HEK293T (cell line): ENCODE data around the gene DYNC1I1.
A peak's percentile ranks its signal among the peaks of the same experiment; 100 is the strongest.

Experiments
- CTCF ChIA-PET: fragments of 350-600 bp; formaldehyde crosslinking; extraction: SDS; loops from one replicate; lab custom pipeline; 2021; ENCODE audit warnings: antibody characterized with exemption, inconsistent platforms; lab: Yijun Ruan, JAX
- POLR2A ChIA-PET: fragments of 350-600 bp; formaldehyde crosslinking; extraction: SDS; loops from one replicate; lab custom pipeline; 2020; ENCODE audit warnings: antibody characterized with exemption, inconsistent platforms; lab: Yijun Ruan, JAX
- DNase-seq: peaks from one replicate; pipeline ENCODE4 v3.0.0; 2012; ENCODE audit warnings: mixed read lengths; ENCODE audit errors: extremely low spot score
- ARNT ChIP-seq: fragments of 450-650 bp; IDR thresholded peaks from 2 replicates; pipeline ENCODE4 v1.6.1; 2017; ENCODE audit warnings: mild to moderate bottlenecking
- BHLHE40 ChIP-seq: fragments of 450-650 bp; IDR thresholded peaks from 2 replicates; pipeline ENCODE4 v1.6.1; 2016; ENCODE audit warnings: mild to moderate bottlenecking, moderate library complexity, borderline replicate concordance
- CTBP1 ChIP-seq: fragments of 450-650 bp; IDR thresholded peaks from 2 replicates; pipeline ENCODE4 v1.6.1; 2016; ENCODE audit warnings: borderline replicate concordance
- ELF4 ChIP-seq: fragments of 450-650 bp; IDR thresholded peaks from 2 replicates; pipeline ENCODE4 v1.6.1; 2017; ENCODE audit warnings: antibody characterized with exemption
- FOXA1 ChIP-seq: fragments of 450-650 bp; IDR thresholded peaks from 2 replicates; pipeline ENCODE4 v1.6.1; 2016; ENCODE audit warnings: mild to moderate bottlenecking
- FOXK2 ChIP-seq: fragments of 450-650 bp; IDR thresholded peaks from 2 replicates; pipeline ENCODE4 v1.6.1; 2016; ENCODE audit warnings: mild to moderate bottlenecking
- FOXM1 ChIP-seq: fragments of 450-650 bp; IDR thresholded peaks from 2 replicates; pipeline ENCODE4 v1.6.1; 2017; ENCODE audit warnings: mild to moderate bottlenecking, borderline replicate concordance
- HDGF ChIP-seq: fragments of 450-650 bp; IDR thresholded peaks from 2 replicates; pipeline ENCODE4 v1.6.1; 2017; ENCODE audit warnings: antibody characterized with exemption, borderline replicate concordance
- L3MBTL2 ChIP-seq: fragments of 450-650 bp; conservative IDR thresholded peaks from 2 replicates; pipeline ENCODE4 v1.6.1; 2016; ENCODE audit warnings: mild to moderate bottlenecking
- LEF1 ChIP-seq: fragments of 450-650 bp; IDR thresholded peaks from 2 replicates; pipeline ENCODE4 v1.6.1; 2017; ENCODE audit warnings: mild to moderate bottlenecking, borderline replicate concordance
- NFRKB ChIP-seq: fragments of 450-650 bp; IDR thresholded peaks from 2 replicates; pipeline ENCODE4 v1.6.1; 2016; ENCODE audit warnings: mild to moderate bottlenecking, moderate library complexity
- PKNOX1 ChIP-seq: fragments of 450-650 bp; IDR thresholded peaks from 2 replicates; pipeline ENCODE4 v1.6.1; 2016
- SP1 ChIP-seq: fragments of 450-650 bp; IDR thresholded peaks from 2 replicates; pipeline ENCODE4 v1.6.1; 2017
- SUZ12 ChIP-seq: fragments of 450-650 bp; IDR thresholded peaks from 2 replicates; pipeline ENCODE4 v1.6.1; 2016; ENCODE audit warnings: mild to moderate bottlenecking
- TARDBP ChIP-seq: fragments of 450-650 bp; IDR thresholded peaks from 2 replicates; pipeline ENCODE4 v1.6.1; 2016
- ZNF384 ChIP-seq: fragments of 450-650 bp; IDR thresholded peaks from 2 replicates; pipeline ENCODE4 v1.6.1; 2016

DYNC1I1 gene

GRCh38 chr7:95916573-95917297 lies 144.4 kb downstream of the DYNC1I1 start:
- POLR2A ChIA-PET, result no interaction called here

GRCh38 chr7:95917634-95918033 lies 145.3 kb downstream of the DYNC1I1 start:
- ChIA-PET POLR2A (no interaction called here), CTCF (interaction anchor here (1.1 to 4.8 kb wide), 2 partner anchors 8 to 1110 kb away, joined by 4 to 15 read pairs; no protein-coding TSS in a partner anchor)
- no peak for DNase-seq
- TF ChIP-seq SUZ12 (no peak), FOXK2 (no peak), TARDBP (no peak), SP1 (no peak), ELF4 (no peak), NFRKB (no peak), L3MBTL2 (no peak), FOXM1 (no peak), ARNT (no peak), ZNF384 (no peak), LEF1 (no peak), CTBP1 (no peak), FOXA1 (no peak), HDGF (no peak)

More at GRCh38 chr7:95916573-95917297, 144.4 kb downstream of the DYNC1I1 start:
- peak; percentile 61 for DNase-seq
- TF ChIP-seq ZNF384 (no peak), LEF1 (no peak), HDGF (no peak), SUZ12 (no peak), ELF4 (no peak), L3MBTL2 (no peak), ARNT (no peak), NFRKB (no peak), PKNOX1 (no peak), FOXM1 (no peak), FOXA1 (no peak), SP1 (no peak), TARDBP (no peak), CTBP1 (no peak)
- CTCF ChIA-PET, result interaction anchor here (0.6 to 4.8 kb wide), 8 partner anchors 8 to 1111 kb away, joined by 3 to 15 read pairs (median 3); no protein-coding TSS in a partner anchor

- CTCF ChIA-PET, result interaction anchor here (1.0 kb wide), 1 partner anchor 35 kb away, joined by 3 read pairs; no protein-coding TSS in a partner anchor
- DNase-seq, result no peak
- POLR2A ChIA-PET, result no interaction called here
Measured at GRCh38 chr7:95919556-95919955, 147.2 kb downstream of the DYNC1I1 start.

GRCh38 chr7:95921543-95921942 lies 149.2 kb downstream of the DYNC1I1 start:
- ChIA-PET CTCF (no interaction called here), POLR2A (no interaction called here)

More at GRCh38 chr7:95919556-95919955, 147.2 kb downstream of the DYNC1I1 start:
- TF ChIP-seq SUZ12 (no peak), ARNT (no peak), ELF4 (no peak), L3MBTL2 (no peak), ZNF384 (no peak), PKNOX1 (no peak), NFRKB (no peak), FOXM1 (no peak), TARDBP (no peak), FOXA1 (no peak), HDGF (no peak), FOXK2 (no peak), BHLHE40 (no peak), CTBP1 (no peak), SP1 (no peak)

DNA sequence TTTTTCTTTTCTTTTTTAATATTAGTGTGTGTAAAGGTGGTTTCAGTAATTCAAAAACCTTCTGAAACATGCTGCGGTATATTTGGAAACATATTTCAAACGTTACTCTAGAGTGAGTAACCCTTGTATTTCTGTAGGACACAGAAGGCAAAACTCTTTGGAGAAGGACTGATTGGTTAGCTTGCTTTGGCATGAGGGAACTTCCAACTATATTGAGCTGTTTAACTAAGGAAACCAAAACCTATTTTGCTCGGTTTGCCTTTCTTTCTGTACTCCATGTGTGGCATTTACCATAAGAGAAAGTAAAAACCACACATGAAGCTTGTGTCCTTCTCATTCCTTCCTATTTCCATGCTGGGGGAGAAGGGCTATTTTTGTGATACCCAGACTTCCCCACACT lies 149.8 kb downstream of the DYNC1I1 start:
- ChIA-PET POLR2A (no interaction called here), CTCF (no interaction called here)
- no peak for DNase-seq
- no peak for TF ChIP-seq BHLHE40
- no peak for TF ChIP-seq CTBP1
- no peak for TF ChIP-seq ZNF384
- no peak for TF ChIP-seq FOXM1
- no peak for TF ChIP-seq SP1
- TF ChIP-seq TARDBP, result no peak
- no peak for TF ChIP-seq L3MBTL2
- TF ChIP-seq ELF4, result no peak
- TF ChIP-seq LEF1, result no peak
- no peak for TF ChIP-seq HDGF
- no peak for TF ChIP-seq FOXK2
- TF ChIP-seq ARNT, result no peak
- no peak for TF ChIP-seq NFRKB
- no peak for TF ChIP-seq SUZ12

More at GRCh38 chr7:95921543-95921942, 149.2 kb downstream of the DYNC1I1 start:
- no peak for DNase-seq
- TF ChIP-seq PKNOX1, result no peak
- no peak for TF ChIP-seq HDGF
- no peak for TF ChIP-seq ZNF384
- TF ChIP-seq FOXK2, result no peak
- TF ChIP-seq SP1, result no peak
- no peak for TF ChIP-seq CTBP1
- TF ChIP-seq FOXM1, result no peak
- no peak for TF ChIP-seq L3MBTL2
- TF ChIP-seq ARNT, result no peak
- no peak for TF ChIP-seq ELF4
- no peak for TF ChIP-seq NFRKB
- no peak for TF ChIP-seq TARDBP
- TF ChIP-seq LEF1, result no peak
- no peak for TF ChIP-seq SUZ12
- no peak for TF ChIP-seq BHLHE40
- no peak for TF ChIP-seq FOXA1
